ENCODE measurements around the gene CFD.

DNA sequence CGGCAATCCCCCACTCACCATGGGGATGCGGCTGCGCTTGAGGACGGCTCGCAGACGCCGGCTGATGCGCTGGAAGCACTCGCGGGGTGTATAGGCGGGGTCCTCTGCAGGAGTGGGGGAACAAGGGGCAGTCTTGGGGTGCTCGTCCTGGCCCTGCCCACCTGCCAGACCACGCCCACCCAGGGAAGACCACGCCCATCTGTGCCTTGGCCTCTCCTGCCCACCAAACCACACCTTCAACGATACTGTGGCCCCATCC is 40.5 kb downstream of the CFD start:
- TF ChIP-seq TAF1 (conservative IDR thresholded peaks at IDR 0.05) (no peak), CTCF (IDR thresholded peaks at IDR 0.05; ENCODE audit: low read depth, low read length, missing input control) (no peak), GABPA (IDR thresholded peaks at IDR 0.05 in 1 of 2, conservative IDR thresholded peaks at IDR 0.05 in 1 of 2) (no peak), JUND (IDR thresholded peaks at IDR 0.05) (no peak), ATF3 (IDR thresholded peaks at IDR 0.05) (no peak), SP1 (IDR thresholded peaks at IDR 0.05) (no peak), FOXA1 (IDR thresholded peaks at IDR 0.05) (no peak)
- TF ChIP-seq, protein P1, sequence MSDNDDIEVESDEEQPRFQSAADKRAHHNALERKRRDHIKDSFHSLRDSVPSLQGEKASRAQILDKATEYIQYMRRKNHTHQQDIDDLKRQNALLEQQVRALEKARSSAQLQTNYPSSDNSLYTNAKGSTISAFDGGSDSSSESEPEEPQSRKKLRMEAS (IDR thresholded peaks at IDR 0.05) = no peak
- TF ChIP-seq, protein P2, sequence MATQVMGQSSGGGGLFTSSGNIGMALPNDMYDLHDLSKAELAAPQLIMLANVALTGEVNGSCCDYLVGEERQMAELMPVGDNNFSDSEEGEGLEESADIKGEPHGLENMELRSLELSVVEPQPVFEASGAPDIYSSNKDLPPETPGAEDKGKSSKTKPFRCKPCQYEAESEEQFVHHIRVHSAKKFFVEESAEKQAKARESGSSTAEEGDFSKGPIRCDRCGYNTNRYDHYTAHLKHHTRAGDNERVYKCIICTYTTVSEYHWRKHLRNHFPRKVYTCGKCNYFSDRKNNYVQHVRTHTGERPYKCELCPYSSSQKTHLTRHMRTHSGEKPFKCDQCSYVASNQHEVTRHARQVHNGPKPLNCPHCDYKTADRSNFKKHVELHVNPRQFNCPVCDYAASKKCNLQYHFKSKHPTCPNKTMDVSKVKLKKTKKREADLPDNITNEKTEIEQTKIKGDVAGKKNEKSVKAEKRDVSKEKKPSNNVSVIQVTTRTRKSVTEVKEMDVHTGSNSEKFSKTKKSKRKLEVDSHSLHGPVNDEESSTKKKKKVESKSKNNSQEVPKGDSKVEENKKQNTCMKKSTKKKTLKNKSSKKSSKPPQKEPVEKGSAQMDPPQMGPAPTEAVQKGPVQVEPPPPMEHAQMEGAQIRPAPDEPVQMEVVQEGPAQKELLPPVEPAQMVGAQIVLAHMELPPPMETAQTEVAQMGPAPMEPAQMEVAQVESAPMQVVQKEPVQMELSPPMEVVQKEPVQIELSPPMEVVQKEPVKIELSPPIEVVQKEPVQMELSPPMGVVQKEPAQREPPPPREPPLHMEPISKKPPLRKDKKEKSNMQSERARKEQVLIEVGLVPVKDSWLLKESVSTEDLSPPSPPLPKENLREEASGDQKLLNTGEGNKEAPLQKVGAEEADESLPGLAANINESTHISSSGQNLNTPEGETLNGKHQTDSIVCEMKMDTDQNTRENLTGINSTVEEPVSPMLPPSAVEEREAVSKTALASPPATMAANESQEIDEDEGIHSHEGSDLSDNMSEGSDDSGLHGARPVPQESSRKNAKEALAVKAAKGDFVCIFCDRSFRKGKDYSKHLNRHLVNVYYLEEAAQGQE (IDR thresholded peaks at IDR 0.05) = no peak
